Measurements from ENCODE around the gene CKAP5. TPM values are rescaled to one million over a fixed set of nuclear protein-coding genes. Genes with fewer than 3 reads are reported as not detected.

CKAP5 gene
- total RNA-seq, 1 experiment from 2014 or later = 190 TPM

DNA sequence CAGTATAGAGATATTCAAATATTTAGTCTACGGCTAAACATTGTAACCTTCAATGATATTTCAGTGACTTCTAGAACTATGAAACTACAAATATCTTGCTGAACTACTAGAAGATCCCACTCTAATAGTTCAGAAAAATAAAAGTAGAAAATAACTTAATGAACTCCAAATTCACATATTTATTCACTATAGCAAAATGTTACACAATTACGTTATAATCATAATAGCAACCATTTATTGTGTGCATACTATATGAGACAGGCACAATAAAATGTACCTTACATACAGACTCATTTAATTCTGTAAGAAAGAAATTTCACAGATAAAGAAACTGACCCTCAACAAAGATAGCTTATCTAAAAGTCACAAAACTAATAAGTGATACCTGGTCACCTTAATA is 69.2 kb downstream of the CKAP5 start:
- Histone ChIP-seq H3K18ac (ENCODE audit: insufficient read length, low read depth, low read length) (no peak overlapping the region), H4K5ac (ENCODE audit: insufficient read length, low read depth, low read length) (no peak overlapping the region), H2BK5ac (ENCODE audit: insufficient read length, low read length) (no peak overlapping the region), H3K9ac (ENCODE audit: extremely low read depth, insufficient read length, low read length) (no peak overlapping the region), H4K8ac (replicated peaks; ENCODE audit: insufficient read length, low read depth, low read length) (no peak overlapping the region), H4K20me1 (ENCODE audit: control insufficient read depth, insufficient read depth, insufficient read length) (no peaks in the 10 kb centered on the region), H3K79me1 (ENCODE audit: insufficient read depth, low read depth, low read length, poor library complexity, severe bottlenecking) (no peaks in the 10 kb centered on the region), H3K27me3 (ENCODE audit: insufficient read depth, low read length) (no peaks in the 10 kb centered on the region), H3K14ac (ENCODE audit: insufficient read depth, low read length) (no peak overlapping the region), H4K91ac (ENCODE audit: insufficient read length, low read depth, low read length) (no peak overlapping the region), H3K23ac (ENCODE audit: insufficient read length, low read depth, low read length) (no peak overlapping the region), H2BK15ac (ENCODE audit: low read depth, low read length) (no peak overlapping the region), H3K4ac (ENCODE audit: low read depth, low read length) (no peak overlapping the region), H3K56ac (ENCODE audit: insufficient read length, low read depth, low read length) (no peak overlapping the region), H3T11ph (ENCODE audit: low read length) (no peak overlapping the region), H2BK20ac (ENCODE audit: low read depth, low read length, poor library complexity, severe bottlenecking) (no peak overlapping the region), H2AK5ac (ENCODE audit: insufficient read length, low read length) (no peak overlapping the region), H3K27ac (ENCODE audit: insufficient read length, low read depth, low read length) (no peak overlapping the region), H3K4me2 (ENCODE audit: insufficient read depth, insufficient read length, low read length) (no peak overlapping the region), H2BK120ac (ENCODE audit: low read depth, low read length, poor library complexity, severe bottlenecking) (no peak overlapping the region), H3K23me2 (ENCODE audit: insufficient read length, low read depth, low read length, poor library complexity, severe bottlenecking) (no peaks in the 10 kb centered on the region), H3K79me2 (ENCODE audit: insufficient read depth, low read length) (no peaks in the 10 kb centered on the region), H2AFZ (ENCODE audit: low read length) (no peak overlapping the region), H2BK12ac (ENCODE audit: insufficient read length, low read depth, low read length) (no peak overlapping the region), H3K9me3 (ENCODE audit: control insufficient read depth, low read depth, low read length) (no peaks in the 10 kb centered on the region), H3K4me1 (ENCODE audit: insufficient read depth, low read length) (no peaks in the 10 kb centered on the region)
- no CpG with 5 or more reads among the region's 2 CpGs for WGBS (ENCODE audit: extremely low coverage, insufficient read length, low lambda C conversion rate)
- Mint-ChIP-seq H3K27ac (no peak overlapping the region), H3K4me3 (no peak overlapping the region), H3K36me3 (ENCODE audit: insufficient read depth in 1 of 3, low read depth in 3 of 3) (peaks cover 40 to 88% (median 82%) of the 10 kb centered on the region in 3 experiments), H3K4me1 (no peaks in the 10 kb centered on the region), H3K27me3 (ENCODE audit: low read depth) (no peaks in the 10 kb centered on the region), H3K9me3 (no peaks in the 10 kb centered on the region)
- TF ChIP-seq, protein P1, sequence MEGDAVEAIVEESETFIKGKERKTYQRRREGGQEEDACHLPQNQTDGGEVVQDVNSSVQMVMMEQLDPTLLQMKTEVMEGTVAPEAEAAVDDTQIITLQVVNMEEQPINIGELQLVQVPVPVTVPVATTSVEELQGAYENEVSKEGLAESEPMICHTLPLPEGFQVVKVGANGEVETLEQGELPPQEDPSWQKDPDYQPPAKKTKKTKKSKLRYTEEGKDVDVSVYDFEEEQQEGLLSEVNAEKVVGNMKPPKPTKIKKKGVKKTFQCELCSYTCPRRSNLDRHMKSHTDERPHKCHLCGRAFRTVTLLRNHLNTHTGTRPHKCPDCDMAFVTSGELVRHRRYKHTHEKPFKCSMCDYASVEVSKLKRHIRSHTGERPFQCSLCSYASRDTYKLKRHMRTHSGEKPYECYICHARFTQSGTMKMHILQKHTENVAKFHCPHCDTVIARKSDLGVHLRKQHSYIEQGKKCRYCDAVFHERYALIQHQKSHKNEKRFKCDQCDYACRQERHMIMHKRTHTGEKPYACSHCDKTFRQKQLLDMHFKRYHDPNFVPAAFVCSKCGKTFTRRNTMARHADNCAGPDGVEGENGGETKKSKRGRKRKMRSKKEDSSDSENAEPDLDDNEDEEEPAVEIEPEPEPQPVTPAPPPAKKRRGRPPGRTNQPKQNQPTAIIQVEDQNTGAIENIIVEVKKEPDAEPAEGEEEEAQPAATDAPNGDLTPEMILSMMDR (conservative IDR thresholded peaks at IDR 0.05) = no peak
- DNase-seq = no peak
